GM12878 (cell line): Measurements from ENCODE around the gene HS3ST6. TPM values are rescaled to one million over a fixed set of nuclear protein-coding genes. Genes with fewer than 3 reads are reported as not detected.

Source experiments
- ATF7 ChIP-seq: fragments of 450-650 bp; IDR thresholded peaks from 2 replicates; pipeline ENCODE4 v1.6.1; 2016; ENCODE audit warnings: low read depth, mild to moderate bottlenecking
- BACH1 ChIP-seq: fragments of 450-650 bp; IDR thresholded peaks from 2 replicates; pipeline ENCODE4 v1.6.1; 2017; ENCODE audit warnings: mild to moderate bottlenecking, borderline replicate concordance
- BHLHE40 ChIP-seq, 2 experiments: fragments of 450-650 bp in 1 of 2; IDR thresholded peaks; 2 replicates each; pipeline ENCODE4 v1.6.1; 2011 to 2017; ENCODE audit warnings: low read depth in 2 of 2, borderline replicate concordance in 1 of 2, improper control_type of control experiment in 1 of 2, low read length in 1 of 2, mild to moderate bottlenecking in 1 of 2
- CTCF ChIP-seq, 3 experiments: IDR thresholded peaks in 2 of 3; conservative IDR thresholded peaks in 1 of 3; 2 replicates each; pipeline ENCODE4 v1.5.1; 2011; ENCODE audit warnings: low read depth in 3 of 3, low read length in 3 of 3, mild to moderate bottlenecking in 3 of 3, control low read depth in 2 of 3, moderate library complexity in 2 of 3, inconsistent platforms in 1 of 3, mixed read lengths in 1 of 3; ENCODE audit not compliant: control insufficient read depth in 2 of 3, insufficient read depth in 1 of 3; ENCODE audit errors: extremely low read depth in 1 of 3
- DPF2 ChIP-seq: fragments of 450-650 bp; IDR thresholded peaks from 2 replicates; pipeline ENCODE4 v1.6.1; 2017; ENCODE audit warnings: mild to moderate bottlenecking
- EZH2 ChIP-seq: IDR thresholded peaks from 2 replicates; pipeline ENCODE4 v1.6.1; 2012; ENCODE audit warnings: low read depth, mild to moderate bottlenecking, control low read depth, inconsistent platforms, low read length, borderline replicate concordance; ENCODE audit not compliant: control insufficient read depth
- IRF3 ChIP-seq: fragments of 450-650 bp; IDR thresholded peaks from 2 replicates; pipeline ENCODE4 v1.6.1; 2014; ENCODE audit warnings: mild to moderate bottlenecking
- IRF4 ChIP-seq: IDR thresholded peaks from 2 replicates; pipeline ENCODE4 v1.6.1; 2011; ENCODE audit warnings: low read depth, low read length
- NRF1 ChIP-seq: conservative IDR thresholded peaks from 2 replicates; pipeline ENCODE4 v1.6.1; 2011; ENCODE audit warnings: mild to moderate bottlenecking, low read depth, low read length, improper control_type of control experiment
- POLR2A ChIP-seq: IDR thresholded peaks from 2 replicates; pipeline ENCODE4 v1.6.1; 2011; ENCODE audit warnings: low read depth, mild to moderate bottlenecking, low read length
- RAD21 ChIP-seq: IDR thresholded peaks from 2 replicates; pipeline ENCODE4 v1.6.1; 2011; ENCODE audit warnings: mild to moderate bottlenecking, low read depth, low read length, moderate library complexity; ENCODE audit not compliant: insufficient read depth
- RB1 ChIP-seq: fragments of 450-650 bp; formaldehyde crosslinking; IDR thresholded peaks from 2 replicates; pipeline ENCODE4 v1.6.1; 2017; ENCODE audit warnings: mild to moderate bottlenecking, borderline replicate concordance
- RFX5 ChIP-seq: IDR thresholded peaks from 2 replicates; pipeline ENCODE4 v1.6.1; 2011; ENCODE audit warnings: low read depth, low read length, improper control_type of control experiment
- SIN3A ChIP-seq: IDR thresholded peaks from 2 replicates; pipeline ENCODE4 v1.6.1; 2012; ENCODE audit warnings: low read depth, low read length, improper control_type of control experiment
- SIX5 ChIP-seq: IDR thresholded peaks from 2 replicates; pipeline ENCODE4 v1.6.1; 2011; ENCODE audit warnings: mild to moderate bottlenecking, low read depth, low read length, moderate library complexity; ENCODE audit not compliant: severe bottlenecking
- SMAD1 ChIP-seq: fragments of 450-650 bp; IDR thresholded peaks from 2 replicates; pipeline ENCODE4 v1.6.1; 2018; ENCODE audit warnings: mild to moderate bottlenecking, low read depth; ENCODE audit not compliant: partially characterized antibody
- SP1 ChIP-seq: IDR thresholded peaks from one replicate; pipeline ENCODE4 v1.6.1; 2011; ENCODE audit warnings: low read depth, low read length
- TARDBP ChIP-seq: IDR thresholded peaks from 2 replicates; pipeline ENCODE4 v1.6.1; 2016; ENCODE audit warnings: borderline replicate concordance
- ZNF207 ChIP-seq: fragments of 450-650 bp; IDR thresholded peaks from 2 replicates; pipeline ENCODE4 v1.6.1; 2014; ENCODE audit warnings: antibody characterized with exemption, mild to moderate bottlenecking, borderline replicate concordance
- ZNF274 ChIP-seq: IDR thresholded peaks from one replicate; pipeline ENCODE4 v1.8.0; 2011; ENCODE audit not compliant: insufficient read length, insufficient read depth
- polyA plus RNA-seq, 11 experiments: library from polyadenylated mRNA; depleted of rRNA in 4 of 11; unstranded in 6 of 11; stranded (reverse) in 5 of 11; fragments of >200 nt; fragmentation: Nextera tagmentation in 4 of 11; fragmentation: Illumina TruSeq in 1 of 11; extraction: Ambion mirVana in 4 of 11; extraction: Trizol in 1 of 11; gene quantifications; 1 replicate in 1 of 11; 2 replicates in 10 of 11; pipeline versions ENCODE4 v1.2.1 to v1.2.3, GENCODE V29; 2011 to 2016; ENCODE audit warnings: inconsistent platforms in 2 of 11, missing spikeins in 2 of 11, low read depth in 1 of 11
- total RNA-seq, 4 experiments: library from RNA; depleted of rRNA in 3 of 4; stranded (reverse); fragments of >200 nt in 3 of 4; fragmentation: Illumina TruSeq in 1 of 4; extraction: Trizol in 1 of 4; gene quantifications; 2 replicates each; pipeline versions ENCODE4 v1.2.1 to v1.2.3, GENCODE V29; 2013 to 2021
- TF ChIP-seq, protein P1 (sequence below): fragments of 450-650 bp; IDR thresholded peaks from 2 replicates; pipeline ENCODE4 v1.6.1; 2017; ENCODE audit warnings: mild to moderate bottlenecking, moderate library complexity
- TF ChIP-seq, protein P2 (sequence below): fragments of 450-650 bp; IDR thresholded peaks from 2 replicates; pipeline ENCODE4 v1.6.1; 2016; ENCODE audit warnings: mild to moderate bottlenecking

HS3ST6 gene
- total and polyA plus RNA-seq, 10 of the 15 experiments (the other 5 are each of a cell fraction or from before 2014, with no cell fraction given): not detected

DNA sequence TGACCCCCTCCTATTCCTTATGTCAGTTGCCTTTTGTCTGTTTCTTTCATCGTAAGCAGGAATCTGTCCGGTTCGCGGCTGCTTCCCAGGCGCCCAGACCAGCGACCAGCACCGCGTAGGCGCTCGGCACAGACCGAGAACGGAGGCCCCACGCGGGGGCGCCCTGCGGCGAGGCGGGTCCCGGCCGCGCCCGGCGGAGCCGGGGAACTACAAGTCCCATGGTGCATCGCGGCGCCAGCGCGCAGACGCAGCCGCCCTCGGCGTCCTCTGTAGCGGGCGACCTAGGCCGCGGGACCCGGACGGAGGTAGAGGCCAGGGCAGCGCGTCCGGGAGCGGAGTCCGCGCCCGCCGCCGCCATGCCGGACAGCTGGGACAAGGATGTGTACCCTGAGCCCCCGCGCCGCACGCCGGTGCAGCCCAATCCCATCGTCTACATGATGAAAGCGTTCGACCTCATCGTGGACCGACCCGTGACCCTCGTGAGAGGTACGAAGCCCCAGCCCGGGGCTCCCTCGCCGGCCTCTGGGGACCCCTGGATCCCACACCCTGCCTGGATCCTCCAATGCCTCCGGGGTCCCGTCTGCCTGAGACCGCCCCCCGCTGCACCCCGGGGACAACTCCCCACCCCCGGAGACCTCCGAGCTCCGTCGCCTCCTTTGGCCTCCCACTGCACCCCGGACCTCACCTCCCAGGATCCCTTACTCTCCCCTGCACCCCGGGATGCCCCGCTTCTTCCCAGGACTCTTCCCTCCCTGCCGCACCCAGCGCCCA, 41.2 kb upstream of the HS3ST6 start, which contains the start of gene NDUFB10 (continued):
- TF ChIP-seq DPF2: 0 out of 2 replicates have a peak, but pooled peaks have one; percentile 62
- TF ChIP-seq IRF3: 0 out of 2 replicates have a peak, but pooled peaks have one; percentile 57
- no peak for TF ChIP-seq SMAD1
- TF ChIP-seq RAD21: peak; percentile 30; the same call in 1 of the 2 replicates
- peak; percentile 88 for TF ChIP-seq SIX5
- no peak for TF ChIP-seq IRF4
- peak; percentile 88; the same call in 1 of the 2 replicates for TF ChIP-seq RB1
- TF ChIP-seq BHLHE40 (IDR thresholded peaks at IDR 0.05; ENCODE audit: borderline replicate concordance in 1 of 2, low read depth in 2 of 2, low read length in 1 of 2): peak; percentile 24 to 72; a peak in 2 of 4 replicates
- TF ChIP-seq EZH2: no peak
- TF ChIP-seq ATF7: no peak
- peak; percentile 72; the same call in 1 of the 2 replicates for TF ChIP-seq BACH1
- TF ChIP-seq, protein P1, sequence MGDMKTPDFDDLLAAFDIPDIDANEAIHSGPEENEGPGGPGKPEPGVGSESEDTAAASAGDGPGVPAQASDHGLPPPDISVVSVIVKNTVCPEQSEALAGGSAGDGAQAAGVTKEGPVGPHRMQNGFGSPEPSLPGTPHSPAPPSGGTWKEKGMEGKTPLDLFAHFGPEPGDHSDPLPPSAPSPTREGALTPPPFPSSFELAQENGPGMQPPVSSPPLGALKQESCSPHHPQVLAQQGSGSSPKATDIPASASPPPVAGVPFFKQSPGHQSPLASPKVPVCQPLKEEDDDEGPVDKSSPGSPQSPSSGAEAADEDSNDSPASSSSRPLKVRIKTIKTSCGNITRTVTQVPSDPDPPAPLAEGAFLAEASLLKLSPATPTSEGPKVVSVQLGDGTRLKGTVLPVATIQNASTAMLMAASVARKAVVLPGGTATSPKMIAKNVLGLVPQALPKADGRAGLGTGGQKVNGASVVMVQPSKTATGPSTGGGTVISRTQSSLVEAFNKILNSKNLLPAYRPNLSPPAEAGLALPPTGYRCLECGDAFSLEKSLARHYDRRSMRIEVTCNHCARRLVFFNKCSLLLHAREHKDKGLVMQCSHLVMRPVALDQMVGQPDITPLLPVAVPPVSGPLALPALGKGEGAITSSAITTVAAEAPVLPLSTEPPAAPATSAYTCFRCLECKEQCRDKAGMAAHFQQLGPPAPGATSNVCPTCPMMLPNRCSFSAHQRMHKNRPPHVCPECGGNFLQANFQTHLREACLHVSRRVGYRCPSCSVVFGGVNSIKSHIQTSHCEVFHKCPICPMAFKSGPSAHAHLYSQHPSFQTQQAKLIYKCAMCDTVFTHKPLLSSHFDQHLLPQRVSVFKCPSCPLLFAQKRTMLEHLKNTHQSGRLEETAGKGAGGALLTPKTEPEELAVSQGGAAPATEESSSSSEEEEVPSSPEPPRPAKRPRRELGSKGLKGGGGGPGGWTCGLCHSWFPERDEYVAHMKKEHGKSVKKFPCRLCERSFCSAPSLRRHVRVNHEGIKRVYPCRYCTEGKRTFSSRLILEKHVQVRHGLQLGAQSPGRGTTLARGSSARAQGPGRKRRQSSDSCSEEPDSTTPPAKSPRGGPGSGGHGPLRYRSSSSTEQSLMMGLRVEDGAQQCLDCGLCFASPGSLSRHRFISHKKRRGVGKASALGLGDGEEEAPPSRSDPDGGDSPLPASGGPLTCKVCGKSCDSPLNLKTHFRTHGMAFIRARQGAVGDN: peak; percentile 61
- peak; percentile 66 to 91 (median 81) for TF ChIP-seq CTCF (IDR thresholded peaks at IDR 0.05 in 2 of 3, conservative IDR thresholded peaks at IDR 0.05 in 1 of 3; ENCODE audit: control insufficient read depth in 2 of 3, extremely low read depth in 1 of 3, insufficient read depth in 1 of 3, low read depth in 3 of 3, low read length in 3 of 3)
- peak; percentile 74; the same call in 1 of the 2 replicates for TF ChIP-seq ZNF207
- TF ChIP-seq SIN3A: peak; percentile 27; the same call in 1 of the 2 replicates
- no peak for TF ChIP-seq RFX5
- TF ChIP-seq TARDBP: no peak
- peak; percentile 14 for TF ChIP-seq SP1
- peak; percentile 91 for TF ChIP-seq POLR2A
- peak; percentile 70 for TF ChIP-seq NRF1
- TF ChIP-seq, protein P2, sequence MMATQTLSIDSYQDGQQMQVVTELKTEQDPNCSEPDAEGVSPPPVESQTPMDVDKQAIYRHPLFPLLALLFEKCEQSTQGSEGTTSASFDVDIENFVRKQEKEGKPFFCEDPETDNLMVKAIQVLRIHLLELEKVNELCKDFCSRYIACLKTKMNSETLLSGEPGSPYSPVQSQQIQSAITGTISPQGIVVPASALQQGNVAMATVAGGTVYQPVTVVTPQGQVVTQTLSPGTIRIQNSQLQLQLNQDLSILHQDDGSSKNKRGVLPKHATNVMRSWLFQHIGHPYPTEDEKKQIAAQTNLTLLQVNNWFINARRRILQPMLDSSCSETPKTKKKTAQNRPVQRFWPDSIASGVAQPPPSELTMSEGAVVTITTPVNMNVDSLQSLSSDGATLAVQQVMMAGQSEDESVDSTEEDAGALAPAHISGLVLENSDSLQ: no peak
- no peak for TF ChIP-seq ZNF274
